Left renal pelvis (tissue), 4 donors: ENCODE measurements around the gene MSX1. TPM values are rescaled to one million over a fixed set of nuclear protein-coding genes. Genes with fewer than 3 reads are reported as not detected.

Experiments used
- DNase-seq, 4 donors: peaks; one replicate each; pipeline ENCODE4 v3.0.0-alpha.2; 2013; ENCODE audit warnings: low read depth in 4 of 4, low spot score in 3 of 4
- polyA plus RNA-seq, 4 donors: library from polyadenylated mRNA; unstranded; fragments of 120-200 nt; gene quantifications; one replicate each; pipeline ENCODE4 v1.2.1, GENCODE V29; 2013; ENCODE audit not compliant: insufficient read length in 4 of 4

Gene MSX1
- polyA plus RNA-seq, 4 donors: 0.91 to 1.7 (median 1.2) TPM

GRCh38 chr4:4856071-4857000 is 3.1 kb upstream of the MSX1 start:
- no peak for DNase-seq

- DNase-seq: no peak
These were observed 2.3 kb upstream of the MSX1 start for GRCh38 chr4:4857001-4857808.

- DNase-seq: no peak
These were observed 1.5 kb upstream of the MSX1 start for GRCh38 chr4:4857809-4858508.

GRCh38 chr4:4858527-4859324 is 739 bp upstream of the MSX1 start:
- no peak for DNase-seq

- DNase-seq: no peak
These were observed 534 bp downstream of the MSX1 start for GRCh38 chr4:4859799-4860599.

- no peak for DNase-seq
These were observed 1.3 kb downstream of the MSX1 start for GRCh38 chr4:4860600-4861389.

GRCh38 chr4:4861390-4862018 is 2.0 kb downstream of the MSX1 start:
- DNase-seq: no peak

GRCh38 chr4:4862071-4862551 is 2.6 kb downstream of the MSX1 start:
- DNase-seq: no peak

GRCh38 chr4:4862665-4863482 is 3.4 kb downstream of the MSX1 start:
- no peak for DNase-seq

- DNase-seq: no peak
These were observed 5.0 kb downstream of the MSX1 start for GRCh38 chr4:4864443-4864939.

- DNase-seq: no peak
These were observed 5.7 kb downstream of the MSX1 start for GRCh38 chr4:4864940-4865704.

- no peak for DNase-seq
These were observed 6.2 kb downstream of the MSX1 start for GRCh38 chr4:4865705-4866123.

- DNase-seq: no peak
These were observed 6.8 kb downstream of the MSX1 start for GRCh38 chr4:4866124-4866865.

- no peak for DNase-seq
These were observed 7.5 kb downstream of the MSX1 start for GRCh38 chr4:4866866-4867374.

GRCh38 chr4:4867375-4868039 is 8.0 kb downstream of the MSX1 start:
- no peak for DNase-seq
